H1 (cell line): ENCODE data around the gene ACVR2B. TPM values are rescaled to one million over a fixed set of nuclear protein-coding genes. Genes with fewer than 3 reads are reported as not detected.

Experiments
- BRCA1 ChIP-seq: IDR thresholded peaks from 2 replicates; pipeline ENCODE4 v1.6.1; 2012; ENCODE audit warnings: low read depth, low read length, improper control_type of control experiment
- FOSL1 ChIP-seq: IDR thresholded peaks from 2 replicates; pipeline ENCODE4 v1.6.1; 2011; ENCODE audit warnings: mild to moderate bottlenecking, low read depth, low read length, moderate library complexity; ENCODE audit not compliant: insufficient read depth
- GTF2F1 ChIP-seq: IDR thresholded peaks from 2 replicates; pipeline ENCODE4 v1.6.1; 2012; ENCODE audit warnings: low read depth, low read length, improper control_type of control experiment, borderline replicate concordance
- RNF2 ChIP-seq: fragments of 200-900, 300-1000 bp; sonication (generic); IDR thresholded peaks from 2 replicates; pipeline ENCODE4 v1.7.1; 2016; ENCODE audit warnings: borderline replicate concordance, low read depth, mild to moderate bottlenecking, antibody characterized with exemption, low read length; ENCODE audit not compliant: poor library complexity, severe bottlenecking; ENCODE audit errors: missing control alignments
- SIN3A ChIP-seq, 2 experiments: IDR thresholded peaks in 1 of 2; conservative IDR thresholded peaks in 1 of 2; 2 replicates each; pipeline ENCODE4 v1.6.1; 2011 to 2012; ENCODE audit warnings: low read length in 2 of 2, improper control_type of control experiment in 1 of 2, low read depth in 1 of 2, mild to moderate bottlenecking in 1 of 2
- polyA plus RNA-seq, 7 experiments: library from polyadenylated mRNA; depleted of rRNA in 3 of 7; stranded (reverse) in 5 of 7; unstranded in 2 of 7; fragments of >200 nt in 5 of 7; fragments of 200-250 nt in 2 of 7; gene quantifications; 1 replicate in 5 of 7; 2 replicates in 1 of 7; 4 replicates in 1 of 7; pipeline versions ENCODE4 v1.2.1 to v1.2.3, GENCODE V29; 2011 to 2013; ENCODE audit warnings: missing spikeins in 2 of 7, mixed read lengths in 2 of 7
- total RNA-seq: library from RNA; stranded (reverse); fragmentation: NEBNext Ultra II Directional; extraction: Animal tissue kit (Norgen Biotek cat#: 25700); gene quantifications from 2 replicates; pipeline ENCODE4 v1.2.1, GENCODE V29; 2021

Gene ACVR2B
- total and polyA plus RNA-seq, 2 of the 8 experiments (the other 6 are each of a cell fraction or from before 2014, with no cell fraction given) = 24.7 to 109 TPM

DNA sequence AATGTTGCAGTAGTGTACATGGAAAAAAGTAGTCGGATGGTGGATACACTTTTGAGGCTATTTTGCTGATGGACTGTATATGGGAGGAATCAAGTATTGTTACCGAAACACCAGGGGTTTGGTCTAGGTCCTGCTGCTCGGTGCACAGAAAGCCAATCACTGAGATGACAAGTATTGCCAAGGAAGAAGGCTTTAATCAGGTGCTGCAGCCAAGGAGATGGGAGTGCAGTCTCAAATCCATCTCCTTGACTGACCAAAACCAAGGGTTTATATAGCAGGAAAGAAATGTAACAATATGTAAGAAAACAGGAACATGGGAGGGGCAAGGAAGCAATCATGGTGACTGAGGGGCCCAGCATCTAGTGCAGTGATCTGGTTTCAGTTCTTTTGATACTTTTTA, 2.8 kb upstream of the ACVR2B start (continued):
- TF ChIP-seq BRCA1 (no peak), FOSL1 (no peak), GTF2F1 (no peak), SIN3A (conservative IDR thresholded peaks at IDR 0.05 in 1 of 2, IDR thresholded peaks at IDR 0.05 in 1 of 2; ENCODE audit: low read depth in 1 of 2, low read length in 2 of 2) (no peak), RNF2 (no peak)
